Measurements from ENCODE around the gene ABHD14A.

The ABHD14A gene

GRCh38 chr3:51999846-52000245, 25.0 kb downstream of the ABHD14A start:
- DNase-seq: no peak

- peak; percentile 88 for DNase-seq
Observed at GRCh38 chr3:52001443-52001974, 26.6 kb downstream of the ABHD14A start.

- DNase-seq: no peak
Observed at GRCh38 chr3:52002748-52003147, 27.9 kb downstream of the ABHD14A start.

GRCh38 chr3:52004163-52004787, 29.4 kb downstream of the ABHD14A start:
- DNase-seq: no peak

- DNase-seq: no peak
Observed at GRCh38 chr3:52004906-52005395, 30.1 kb downstream of the ABHD14A start.

- DNase-seq: no peak
Observed at GRCh38 chr3:52005571-52005986, 30.7 kb downstream of the ABHD14A start.

GRCh38 chr3:52006017-52006819, 31.4 kb downstream of the ABHD14A start:
- DNase-seq: no peak

GRCh38 chr3:52006820-52007133, 31.9 kb downstream of the ABHD14A start:
- no peak for DNase-seq

- DNase-seq: no peak
Observed at GRCh38 chr3:52007291-52007690, 32.4 kb downstream of the ABHD14A start.

- DNase-seq: no peak
Observed at GRCh38 chr3:52010431-52010830, 35.6 kb downstream of the ABHD14A start.

- no peak for DNase-seq
Observed at GRCh38 chr3:52012699-52013098, 37.8 kb downstream of the ABHD14A start.

GRCh38 chr3:52013802-52014598, 39.1 kb downstream of the ABHD14A start:
- DNase-seq: no peak

- DNase-seq: no peak
Observed at GRCh38 chr3:52014613-52015012, 39.7 kb downstream of the ABHD14A start.

GRCh38 chr3:52015438-52016228, 40.8 kb downstream of the ABHD14A start:
- DNase-seq: no peak

- DNase-seq: no peak
Observed at GRCh38 chr3:52017586-52017985, 42.7 kb downstream of the ABHD14A start.

- no peak for DNase-seq
Observed at GRCh38 chr3:52018319-52019000, 43.6 kb downstream of the ABHD14A start.

GRCh38 chr3:52019352-52020080, 44.7 kb downstream of the ABHD14A start:
- DNase-seq: no peak

GRCh38 chr3:52020796-52021195, 45.9 kb downstream of the ABHD14A start:
- DNase-seq: no peak

GRCh38 chr3:52021489-52022268, 46.8 kb downstream of the ABHD14A start:
- no peak for DNase-seq

Measured in CD4-positive, alpha-beta T cell treated with Interleukin-4 for 1 hour (primary cell).